Measurements from ENCODE around the gene HTT. TPM values are rescaled to one million over a fixed set of nuclear protein-coding genes. Genes with fewer than 3 reads are reported as not detected.
"Not testable (repeated sequence)": the region's sequence is repeated elsewhere in the genome, so short reads cannot be mapped to it uniquely, and the experiment has no call there.

The HTT gene
- total and polyA plus RNA-seq, 9 donors: 13.3 to 63.2 (median 38.6) TPM

- H3K4me1 ChIP-seq (ENCODE audit: insufficient read depth): no peaks in the 10 kb centered on the region
- H3K36me3 ChIP-seq: no peaks in the 10 kb centered on the region
- DNase-seq: no peak
- H3K27ac ChIP-seq: no peak overlapping the region
- H3K27me3 ChIP-seq: no peaks in the 10 kb centered on the region
- intact Hi-C loops (cut with DNase I): no loop called here
- H3K9me3 ChIP-seq: no peaks in the 10 kb centered on the region
- no peak overlapping the region for H3K4me3 ChIP-seq
- no peak for TF ChIP-seq POLR2A (IDR thresholded peaks at IDR 0.05)
- no peak for TF ChIP-seq EP300 (IDR thresholded peaks at IDR 0.05)
- no peak for TF ChIP-seq CTCF (IDR thresholded peaks at IDR 0.05)
Measured at GRCh38 chr4:3148926-3149325, 74.4 kb downstream of the HTT start.

GRCh38 chr4:3151238-3151637 is 76.8 kb downstream of the HTT start:
- not testable (repeated sequence) for H3K4me3 ChIP-seq, DNase-seq
- WGBS, 3 donors: 63 to 100% (median 92%) methylated on average over 1 of the region's 1 CpG

GRCh38 chr4:3157366-3157765 is 82.9 kb downstream of the HTT start:
- TF ChIP-seq CTCF (IDR thresholded peaks at IDR 0.05) (no peak), EP300 (IDR thresholded peaks at IDR 0.05) (no peak), POLR2A (IDR thresholded peaks at IDR 0.05) (no peak)
- H3K4me3 ChIP-seq: no peak overlapping the region
- H3K27ac ChIP-seq: no peak overlapping the region
- WGBS, 3 donors: 49 to 67% (median 52%) methylated on average over 4 of the region's 4 CpGs
- no peaks in the 10 kb centered on the region for H3K9me3 ChIP-seq
- no peaks in the 10 kb centered on the region for H3K4me1 ChIP-seq (ENCODE audit: insufficient read depth)
- no peaks in the 10 kb centered on the region for H3K27me3 ChIP-seq
- no peak for DNase-seq
- intact Hi-C loops (cut with DNase I): no loop called here
- H3K36me3 ChIP-seq: no peaks in the 10 kb centered on the region

More at GRCh38 chr4:3151238-3151637, 76.8 kb downstream of the HTT start:
- intact Hi-C loops (cut with DNase I); H3K9me3 ChIP-seq; H3K36me3 ChIP-seq; H3K27me3 ChIP-seq; H3K27ac ChIP-seq; H3K4me1 ChIP-seq (ENCODE audit: insufficient read depth): not testable (repeated sequence)

- intact Hi-C loops (cut with DNase I): no loop called here
- TF ChIP-seq CTCF (IDR thresholded peaks at IDR 0.05) (no peak), EP300 (IDR thresholded peaks at IDR 0.05) (no peak), POLR2A (IDR thresholded peaks at IDR 0.05) (no peak)
- no peaks in the 10 kb centered on the region for H3K27me3 ChIP-seq
Measured at GRCh38 chr4:3158841-3159240, 84.4 kb downstream of the HTT start.

GRCh38 chr4:3160438-3160837 is 86.0 kb downstream of the HTT start:
- WGBS, 3 donors: 91 to 95% (median 94%) methylated on average over 7 of the region's 7 CpGs

More at GRCh38 chr4:3158841-3159240, 84.4 kb downstream of the HTT start:
- WGBS, 3 donors: 91 to 92% (median 91%) methylated on average over 7 of the region's 7 CpGs
- Histone ChIP-seq H3K27ac (no peak overlapping the region), H3K4me1 (ENCODE audit: insufficient read depth) (no peaks in the 10 kb centered on the region), H3K36me3 (no peaks in the 10 kb centered on the region), H3K4me3 (no peak overlapping the region), H3K9me3 (no peaks in the 10 kb centered on the region)
- DNase-seq: no peak

GRCh38 chr4:3161044-3161443 is 86.6 kb downstream of the HTT start:
- not testable (repeated sequence) for DNase-seq

More at GRCh38 chr4:3160438-3160837, 86.0 kb downstream of the HTT start:
- H3K4me1 ChIP-seq (ENCODE audit: insufficient read depth): no peaks in the 10 kb centered on the region
- TF ChIP-seq EP300 (IDR thresholded peaks at IDR 0.05): no peak
- TF ChIP-seq CTCF (IDR thresholded peaks at IDR 0.05): no peak
- no peak for TF ChIP-seq POLR2A (IDR thresholded peaks at IDR 0.05)
- no peak overlapping the region for H3K27ac ChIP-seq
- no peaks in the 10 kb centered on the region for H3K27me3 ChIP-seq
- no peak for DNase-seq
- no peaks in the 10 kb centered on the region for H3K9me3 ChIP-seq
- no peaks in the 10 kb centered on the region for H3K36me3 ChIP-seq
- H3K4me3 ChIP-seq: no peak overlapping the region
- intact Hi-C loops (cut with DNase I): no loop called here

GRCh38 chr4:3166434-3166833 is 92.0 kb downstream of the HTT start:
- H3K27me3 ChIP-seq; H3K4me1 ChIP-seq (ENCODE audit: insufficient read depth); DNase-seq; H3K4me3 ChIP-seq; H3K36me3 ChIP-seq; H3K27ac ChIP-seq; H3K9me3 ChIP-seq; intact Hi-C loops (cut with DNase I): not testable (repeated sequence)
- WGBS, 3 donors: 81 to 84% (median 82%) methylated on average over 6 of the region's 6 CpGs

More at GRCh38 chr4:3161044-3161443, 86.6 kb downstream of the HTT start:
- 94 to 100% (median 98%) methylated on average over 4 of the region's 4 CpGs for WGBS, 3 donors
- H3K27ac ChIP-seq; H3K4me3 ChIP-seq; H3K27me3 ChIP-seq; H3K4me1 ChIP-seq (ENCODE audit: insufficient read depth); H3K9me3 ChIP-seq; intact Hi-C loops (cut with DNase I); H3K36me3 ChIP-seq: not testable (repeated sequence)
